GM19025 (cell line): ENCODE measurements around the gene SYNGR3.

Experiments used
- ATAC-seq: cut with Tn5 transposase; IDR thresholded peaks from one replicate; pipeline ENCODE4 v1.9.1; 2021; ENCODE audit warnings: mild to moderate bottlenecking, low read depth, moderate library complexity; ENCODE audit not compliant: unreplicated experiment

Gene SYNGR3

GRCh38 chr16:1991588-1991947 is 1.8 kb downstream of the SYNGR3 start:
- ATAC-seq = peak; percentile 14

- ATAC-seq = peak; percentile 46
These were observed 2.4 kb downstream of the SYNGR3 start for GRCh38 chr16:1991948-1992703.

GRCh38 chr16:1992704-1993317 is 3.0 kb downstream of the SYNGR3 start:
- no peak for ATAC-seq

- no peak for ATAC-seq
These were observed 4.0 kb downstream of the SYNGR3 start for GRCh38 chr16:1993731-1994131.

GRCh38 chr16:1997494-1998359 is 8.0 kb downstream of the SYNGR3 start:
- ATAC-seq = no peak

- ATAC-seq = no peak
These were observed 8.6 kb downstream of the SYNGR3 start for GRCh38 chr16:1998360-1998835.

- no peak for ATAC-seq
These were observed 9.4 kb downstream of the SYNGR3 start for GRCh38 chr16:1998852-1999801.

- ATAC-seq = no peak
These were observed 10.2 kb downstream of the SYNGR3 start for GRCh38 chr16:1999866-2000514.

- ATAC-seq = no peak
These were observed 11.3 kb downstream of the SYNGR3 start for GRCh38 chr16:2001035-2001434.

- no peak for ATAC-seq
These were observed 11.9 kb downstream of the SYNGR3 start for GRCh38 chr16:2001456-2002355.

- ATAC-seq = no peak
These were observed 12.8 kb downstream of the SYNGR3 start for GRCh38 chr16:2002406-2003230.

- no peak for ATAC-seq
These were observed 13.6 kb downstream of the SYNGR3 start for GRCh38 chr16:2003231-2003826.

- peak; percentile 85 for ATAC-seq
These were observed 14.3 kb downstream of the SYNGR3 start for GRCh38 chr16:2003827-2004641.

- ATAC-seq = no peak
These were observed 15.2 kb downstream of the SYNGR3 start for GRCh38 chr16:2004795-2005517.

GRCh38 chr16:2005646-2006045 is 15.9 kb downstream of the SYNGR3 start:
- ATAC-seq = no peak

- no peak for ATAC-seq
These were observed 16.5 kb downstream of the SYNGR3 start for GRCh38 chr16:2006317-2006716.
